NCI-H2029 (cell line): ENCODE measurements around the gene CTNND2.
"Not testable (repeated sequence)": the region's sequence is repeated elsewhere in the genome, so short reads cannot be mapped to it uniquely, and the experiment has no call there.

Experiments used
- DNase-seq: peaks from one replicate; lab custom pipeline; 2025; lab: John Stamatoyannopoulos, UW

The CTNND2 gene

GRCh38 chr5:11030671-11031070 lies 873.6 kb downstream of the CTNND2 start:
- no peak for DNase-seq

DNA sequence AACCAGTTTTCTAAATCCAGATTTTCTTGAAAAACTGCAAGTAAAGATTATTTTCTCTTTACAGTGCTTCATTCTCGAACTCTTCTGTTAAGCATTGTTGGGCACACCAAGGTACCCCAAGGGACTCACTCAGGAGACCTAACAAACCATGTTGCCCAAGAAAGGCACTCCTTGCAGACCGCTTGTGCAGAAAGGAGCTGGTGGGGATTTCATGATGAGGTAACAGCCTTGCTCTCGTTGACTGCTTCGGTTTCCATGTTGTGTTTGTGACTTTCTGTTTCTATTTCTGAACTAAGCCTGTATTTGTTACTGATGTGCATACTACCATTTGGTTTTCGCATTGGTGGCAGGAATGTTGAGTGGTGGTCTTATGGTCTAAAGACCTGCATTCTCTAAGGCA lies 876.6 kb downstream of the CTNND2 start:
- DNase-seq, result no peak

GRCh38 chr5:11026543-11026942 lies 877.7 kb downstream of the CTNND2 start:
- DNase-seq, result no peak

DNA sequence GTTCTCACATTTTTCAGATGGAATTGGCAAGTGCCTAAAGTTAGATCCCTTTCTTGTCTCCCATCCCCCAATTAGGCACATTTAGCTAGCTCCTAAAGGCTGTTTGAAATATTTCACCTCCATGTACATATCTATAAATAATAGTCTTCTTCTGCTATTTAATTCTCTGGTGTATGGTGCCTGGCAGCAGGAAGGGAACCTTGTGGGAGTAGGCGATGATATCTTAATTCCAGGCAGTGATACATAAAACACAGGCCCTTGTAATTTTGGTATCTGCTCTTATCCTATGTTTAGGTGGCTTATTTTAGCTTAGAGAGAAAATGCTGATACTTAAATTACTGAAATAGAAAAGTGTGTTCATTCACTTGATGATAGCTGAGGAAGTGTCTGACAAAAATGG lies 880.3 kb downstream of the CTNND2 start:
- no peak for DNase-seq

DNA sequence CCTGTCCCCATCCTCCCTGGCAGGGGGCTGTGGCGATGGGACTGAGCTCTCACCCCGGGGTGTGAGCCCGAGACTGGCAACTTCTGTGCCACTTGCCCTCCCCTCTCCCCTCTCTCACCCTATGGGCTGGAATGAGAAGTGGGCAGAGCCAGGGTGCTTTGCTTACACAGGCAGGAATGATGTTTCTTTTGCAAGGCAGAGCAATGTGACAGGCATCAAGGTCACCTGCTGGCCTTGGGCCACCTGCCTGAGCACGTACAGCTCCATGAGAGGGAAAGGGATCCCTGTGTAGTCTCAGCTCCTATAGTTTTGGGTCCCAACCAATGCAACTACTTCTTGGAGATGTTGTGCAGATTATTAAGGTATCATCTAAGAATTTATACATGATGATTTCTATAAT lies 890.5 kb downstream of the CTNND2 start:
- no peak for DNase-seq

- no peak for DNase-seq
Measured at GRCh38 chr5:11012295-11012694, 892.0 kb downstream of the CTNND2 start.

DNA sequence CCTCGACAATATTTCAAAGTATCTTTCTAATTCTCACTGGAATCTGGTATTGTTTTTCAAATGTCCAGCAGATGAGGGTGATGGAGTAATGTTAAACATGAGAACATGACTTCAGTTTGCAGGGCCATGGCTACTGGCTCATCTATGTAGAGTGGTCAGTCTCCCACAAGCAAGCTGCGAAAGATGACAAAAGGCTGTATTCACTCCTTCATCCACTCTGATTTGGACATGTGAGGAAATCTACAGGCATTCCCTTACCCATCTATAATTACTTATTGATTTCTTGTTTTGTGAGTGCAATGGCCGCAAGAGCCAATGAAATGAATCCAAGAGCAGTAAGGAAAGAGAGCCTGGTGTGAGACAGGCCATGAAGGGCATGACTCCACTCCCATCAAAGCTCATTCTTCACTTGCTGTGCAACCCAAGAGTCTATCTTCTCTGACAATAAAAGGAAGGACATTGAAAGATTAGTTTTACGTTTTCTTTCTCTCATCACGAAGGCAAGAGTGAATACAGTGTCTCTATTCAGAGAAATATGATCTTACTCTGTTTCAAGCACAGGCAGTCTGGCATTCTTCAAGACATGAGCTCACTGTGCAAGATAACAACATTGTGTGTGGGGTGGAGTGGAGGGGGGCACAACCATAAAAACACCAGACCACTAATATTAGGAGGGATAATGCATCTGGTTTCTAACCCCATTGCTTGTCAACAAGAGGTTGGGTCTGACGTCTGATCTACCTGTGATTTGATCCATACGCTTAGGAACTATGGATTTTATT lies 893.6 kb downstream of the CTNND2 start:
- no peak for DNase-seq

GRCh38 chr5:11009576-11009975 lies 894.7 kb downstream of the CTNND2 start:
- DNase-seq, result no peak

GRCh38 chr5:11007269-11007870 lies 896.9 kb downstream of the CTNND2 start:
- no peak for DNase-seq

DNA sequence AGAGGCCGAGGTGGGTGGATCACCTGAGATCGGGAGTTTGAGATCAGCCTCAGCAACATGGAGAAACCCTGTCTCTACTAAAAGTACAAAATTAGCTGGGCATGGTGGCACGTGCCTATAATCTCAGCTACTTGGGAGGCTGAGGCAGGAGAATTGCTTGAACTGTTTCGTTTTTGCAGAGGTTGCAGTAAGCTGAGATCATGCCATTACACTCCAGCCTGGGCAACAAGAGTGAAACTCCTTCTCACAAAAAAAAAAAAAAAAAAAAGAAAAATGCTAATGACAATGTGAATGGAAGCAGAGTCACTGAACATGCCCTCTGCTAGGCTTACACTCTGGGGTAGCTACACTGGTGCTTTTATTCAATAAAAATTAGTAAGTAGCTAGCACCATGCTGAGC lies 899.7 kb downstream of the CTNND2 start:
- not testable (repeated sequence) for DNase-seq

DNA sequence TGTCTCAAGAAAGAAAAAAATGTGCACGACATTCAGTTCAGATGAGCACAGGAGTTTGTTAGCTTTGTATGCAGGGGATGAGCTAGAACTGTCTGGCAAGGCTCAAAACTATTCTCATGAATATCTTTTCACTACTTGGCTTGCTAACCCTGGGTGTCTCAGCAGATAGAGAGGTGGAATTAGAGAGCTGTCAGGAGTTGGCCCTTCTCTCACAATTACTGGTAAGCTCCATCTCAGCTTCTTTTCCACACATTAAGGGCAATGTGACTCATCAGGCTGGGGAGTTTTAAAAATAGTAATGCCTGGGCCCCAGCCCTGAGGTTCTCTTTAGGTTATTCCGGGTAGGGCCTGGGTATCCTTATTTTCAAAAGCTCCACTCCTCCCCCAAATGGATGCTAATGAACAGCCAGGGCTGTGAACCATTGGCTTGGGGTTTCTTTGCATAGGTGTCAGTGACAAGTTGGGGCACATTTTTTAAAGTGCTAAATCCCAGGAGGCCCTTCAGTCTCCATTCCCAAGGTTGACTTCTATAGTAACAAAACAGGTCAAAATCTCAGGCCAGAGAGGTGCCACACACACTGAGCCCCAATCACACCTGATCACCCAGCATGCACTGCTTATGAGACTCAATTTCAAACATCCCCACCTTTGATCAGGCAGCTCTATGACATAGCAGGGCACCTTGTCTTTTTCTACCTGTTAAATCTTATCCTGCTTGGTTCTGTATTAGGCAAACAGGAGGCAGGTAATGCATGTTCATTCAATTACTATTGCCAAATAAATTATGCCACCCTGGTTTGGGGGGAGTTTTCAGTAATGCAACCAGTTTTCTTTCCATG lies 903.5 kb downstream of the CTNND2 start:
- DNase-seq, result no peak

DNA sequence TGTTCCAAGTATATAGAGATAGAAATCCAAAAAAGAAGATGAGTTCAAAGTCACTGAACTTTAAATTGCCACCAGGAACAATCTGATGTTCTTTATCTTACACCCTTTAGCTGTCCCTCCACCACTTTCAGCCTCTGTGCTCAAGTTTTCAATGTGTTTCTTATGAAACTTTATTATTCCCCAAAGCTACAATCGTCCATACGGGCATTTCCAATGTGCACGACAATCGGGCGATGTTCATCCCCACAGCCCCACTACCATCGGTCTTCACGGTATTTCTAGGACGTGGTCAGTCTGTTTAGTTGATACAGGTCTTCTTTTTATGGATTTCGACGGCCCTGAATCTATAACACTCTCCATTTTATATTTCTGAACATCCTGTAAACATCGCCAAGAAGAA lies 904.5 kb downstream of the CTNND2 start:
- DNase-seq, result no peak

GRCh38 chr5:10995891-10996290 lies 908.4 kb downstream of the CTNND2 start:
- no peak for DNase-seq

DNA sequence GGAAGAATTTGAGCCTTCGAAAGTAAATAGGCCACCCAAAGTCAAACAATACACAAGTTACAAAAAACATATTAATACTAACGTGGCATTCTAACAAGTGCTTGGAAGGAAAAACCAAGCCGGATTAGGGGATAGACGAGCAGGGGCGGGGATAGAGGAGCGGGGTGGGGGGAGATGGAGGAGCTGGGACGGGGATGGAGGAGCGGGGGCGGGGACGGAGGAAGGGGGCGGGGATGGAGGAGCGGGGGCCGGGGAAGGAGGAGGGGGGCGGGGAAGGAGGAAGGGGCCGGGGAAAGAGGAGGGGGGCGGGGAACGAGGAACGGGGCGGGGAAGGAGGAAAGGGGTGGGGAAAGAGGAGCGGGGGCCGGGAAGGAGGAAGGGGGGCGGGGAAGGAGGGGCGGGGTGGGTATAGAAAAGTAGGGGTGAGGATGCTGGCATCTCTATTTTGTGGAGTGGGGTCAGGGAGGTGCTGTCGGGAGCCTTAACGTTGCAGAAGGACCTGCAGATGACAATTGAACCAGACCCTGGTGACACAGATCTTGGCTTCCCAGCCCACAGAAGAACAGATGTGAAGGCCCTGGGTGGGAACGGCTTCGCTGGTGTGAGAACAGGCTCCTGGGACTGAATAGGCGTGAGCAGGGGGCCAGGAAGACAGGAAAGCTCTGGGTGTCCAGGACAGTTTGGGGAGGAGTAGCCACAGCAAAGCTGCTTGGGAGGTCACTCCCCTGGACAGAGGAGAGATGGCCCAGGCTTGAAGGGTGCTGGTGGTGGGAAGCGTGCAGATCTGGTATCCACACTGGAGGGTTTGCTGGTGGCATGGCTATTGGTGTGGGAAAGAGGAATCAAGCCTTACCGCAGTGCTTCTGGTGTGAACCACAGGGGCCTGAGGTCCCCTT lies 909.9 kb downstream of the CTNND2 start:
- DNase-seq, result no peak

- DNase-seq, result no peak
Measured at GRCh38 chr5:10990634-10991033, 913.6 kb downstream of the CTNND2 start.

- DNase-seq, result no peak
Measured at GRCh38 chr5:10989577-10990263, 914.5 kb downstream of the CTNND2 start.

DNA sequence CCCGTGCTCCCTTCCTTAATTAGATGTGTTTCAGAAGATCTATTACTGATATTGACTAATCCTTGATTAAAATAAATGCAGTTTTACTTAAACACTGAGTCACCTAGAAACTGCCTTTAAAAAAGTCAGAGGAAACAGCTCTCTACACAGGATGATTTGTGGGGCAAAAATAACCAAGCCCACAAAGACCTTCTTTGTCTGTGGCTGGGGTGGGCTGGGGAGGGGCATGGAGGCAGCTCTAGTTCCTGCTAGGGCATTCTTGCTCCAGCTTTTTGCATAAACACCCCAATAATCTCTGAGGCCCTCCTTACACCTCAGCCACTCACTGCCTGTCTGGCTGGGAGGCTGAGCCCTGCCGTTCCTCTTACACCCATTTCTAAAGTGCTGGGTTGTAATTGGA lies 915.6 kb downstream of the CTNND2 start:
- DNase-seq, result no peak

GRCh38 chr5:10987925-10988504 lies 916.2 kb downstream of the CTNND2 start:
- DNase-seq, result no peak

- DNase-seq, result no peak
Measured at GRCh38 chr5:10987276-10987924, 916.8 kb downstream of the CTNND2 start.

DNA sequence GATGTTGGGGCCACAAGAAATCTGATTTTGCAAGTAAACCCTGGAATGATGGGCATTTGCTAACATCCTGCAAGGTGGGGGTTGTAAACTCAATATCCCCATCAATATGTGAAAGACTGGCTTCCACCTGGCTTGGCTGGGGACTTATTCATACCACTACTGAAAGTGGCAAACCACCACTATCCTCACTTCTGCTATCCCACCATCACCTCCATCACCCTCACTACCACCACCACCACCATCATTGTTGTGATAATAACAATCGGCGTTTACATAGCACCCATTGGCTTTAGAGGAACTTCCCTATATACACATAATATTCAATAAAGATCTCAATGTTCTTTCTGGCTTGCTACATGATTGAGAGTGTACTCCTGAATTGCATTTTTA lies 918.5 kb downstream of the CTNND2 start:
- no peak for DNase-seq
